Measurements from ENCODE around the gene DGKZ. TPM values are rescaled to one million over a fixed set of nuclear protein-coding genes. Genes with fewer than 3 reads are reported as not detected.
"Not testable (repeated sequence)": the region's sequence is repeated elsewhere in the genome, so short reads cannot be mapped to it uniquely, and the experiment has no call there.

The DGKZ gene
- total RNA-seq, 1 experiment from 2014 or later = 57.9 TPM

DNA sequence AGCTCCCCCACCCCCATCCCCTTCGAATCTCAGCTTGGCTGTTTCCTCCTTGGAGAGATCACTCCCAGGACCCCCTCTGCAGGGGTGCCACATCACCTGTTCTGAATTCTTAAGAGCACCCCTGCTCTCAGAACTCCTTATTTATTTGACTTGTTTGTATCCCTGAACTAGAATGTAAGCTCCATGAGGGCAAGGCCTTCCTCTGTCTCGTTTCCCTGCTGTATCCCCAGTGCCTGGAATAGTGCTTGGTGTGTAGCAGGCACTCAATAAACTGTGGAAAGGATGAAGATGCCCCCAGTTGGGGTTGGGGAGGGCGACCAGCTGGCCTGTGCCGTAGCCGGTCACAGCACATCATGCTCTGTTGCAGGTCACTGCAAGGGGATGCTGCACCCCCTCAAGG lies 30.6 kb downstream of the DGKZ start:
- Mint-ChIP-seq H3K4me3 (ENCODE audit: unreplicated experiment) (no peak overlapping the region), H3K9me3 (ENCODE audit: unreplicated experiment) (no peaks in the 10 kb centered on the region), H3K36me3 (ENCODE audit: insufficient read depth, unreplicated experiment) (peaks cover 27% of the 10 kb centered on the region), H3K4me1 (ENCODE audit: insufficient read depth, unreplicated experiment) (no peaks in the 10 kb centered on the region), H3K27ac (ENCODE audit: low read depth, unreplicated experiment) (no peak overlapping the region), H3K27me3 (ENCODE audit: insufficient read depth, unreplicated experiment) (no peaks in the 10 kb centered on the region)
- TF ChIP-seq, protein P1, sequence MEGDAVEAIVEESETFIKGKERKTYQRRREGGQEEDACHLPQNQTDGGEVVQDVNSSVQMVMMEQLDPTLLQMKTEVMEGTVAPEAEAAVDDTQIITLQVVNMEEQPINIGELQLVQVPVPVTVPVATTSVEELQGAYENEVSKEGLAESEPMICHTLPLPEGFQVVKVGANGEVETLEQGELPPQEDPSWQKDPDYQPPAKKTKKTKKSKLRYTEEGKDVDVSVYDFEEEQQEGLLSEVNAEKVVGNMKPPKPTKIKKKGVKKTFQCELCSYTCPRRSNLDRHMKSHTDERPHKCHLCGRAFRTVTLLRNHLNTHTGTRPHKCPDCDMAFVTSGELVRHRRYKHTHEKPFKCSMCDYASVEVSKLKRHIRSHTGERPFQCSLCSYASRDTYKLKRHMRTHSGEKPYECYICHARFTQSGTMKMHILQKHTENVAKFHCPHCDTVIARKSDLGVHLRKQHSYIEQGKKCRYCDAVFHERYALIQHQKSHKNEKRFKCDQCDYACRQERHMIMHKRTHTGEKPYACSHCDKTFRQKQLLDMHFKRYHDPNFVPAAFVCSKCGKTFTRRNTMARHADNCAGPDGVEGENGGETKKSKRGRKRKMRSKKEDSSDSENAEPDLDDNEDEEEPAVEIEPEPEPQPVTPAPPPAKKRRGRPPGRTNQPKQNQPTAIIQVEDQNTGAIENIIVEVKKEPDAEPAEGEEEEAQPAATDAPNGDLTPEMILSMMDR (IDR thresholded peaks at IDR 0.05; ENCODE audit: unreplicated experiment) = no peak
- intact Hi-C loops (cut with micrococcal nuclease) = no loop called here
- ChIA-PET POLR2A (interaction anchor here (0.9 kb wide), 1 partner anchor 13 kb away, joined by 4 read pairs; no protein-coding TSS in a partner anchor), CTCF (interaction anchor here (0.6 to 3.8 kb wide), 5 partner anchors 10 to 297 kb away, joined by 3 to 21 read pairs (median 6); no protein-coding TSS in a partner anchor)
- BruUV-seq (replicated peaks) = no TSS peak
- no peak for DNase-seq (ENCODE audit: unreplicated experiment)

DNA sequence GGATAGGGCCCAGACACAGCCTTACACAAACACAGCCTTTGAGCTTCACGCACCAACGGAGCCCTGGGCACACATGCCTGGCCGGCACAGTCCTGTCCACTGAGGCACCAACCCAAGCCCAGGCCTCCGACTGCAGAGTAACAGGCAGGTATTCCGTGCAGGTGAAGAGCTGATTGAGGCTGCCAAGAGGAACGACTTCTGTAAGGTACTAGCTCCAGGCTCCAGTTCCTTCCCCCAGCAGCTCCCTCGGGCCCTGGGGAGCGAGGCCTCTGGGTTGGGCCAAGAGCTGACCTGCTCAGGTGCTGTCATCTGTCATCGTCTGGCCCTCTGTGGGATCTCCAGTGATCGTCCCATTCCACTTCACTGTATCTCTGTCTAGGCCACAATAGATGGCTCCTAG lies 31.0 kb downstream of the DGKZ start:
- H3K4me1 Mint-ChIP-seq (ENCODE audit: insufficient read depth, unreplicated experiment) = no peaks in the 10 kb centered on the region
- no peaks in the 10 kb centered on the region for H3K27me3 Mint-ChIP-seq (ENCODE audit: insufficient read depth, unreplicated experiment)
- DNase-seq (ENCODE audit: unreplicated experiment) = no peak
- H3K9me3 Mint-ChIP-seq (ENCODE audit: unreplicated experiment) = no peaks in the 10 kb centered on the region
- peaks cover 27% of the 10 kb centered on the region for H3K36me3 Mint-ChIP-seq (ENCODE audit: insufficient read depth, unreplicated experiment)
- H3K4me3 Mint-ChIP-seq (ENCODE audit: unreplicated experiment) = no peak overlapping the region
- H3K27ac Mint-ChIP-seq (ENCODE audit: low read depth, unreplicated experiment) = no peak overlapping the region
- TF ChIP-seq, protein P1 (IDR thresholded peaks at IDR 0.05; ENCODE audit: unreplicated experiment) = no peak
- CTCF ChIA-PET = interaction anchor here (0.6 to 3.8 kb wide), 5 partner anchors 10 to 296 kb away, joined by 3 to 21 read pairs (median 6); no protein-coding TSS in a partner anchor
- intact Hi-C loops (cut with micrococcal nuclease) = no loop called here
- POLR2A ChIA-PET = interaction anchor here (0.9 kb wide), 1 partner anchor 13 kb away, joined by 4 read pairs; no protein-coding TSS in a partner anchor
- no TSS peak for BruUV-seq (replicated peaks)

DNA sequence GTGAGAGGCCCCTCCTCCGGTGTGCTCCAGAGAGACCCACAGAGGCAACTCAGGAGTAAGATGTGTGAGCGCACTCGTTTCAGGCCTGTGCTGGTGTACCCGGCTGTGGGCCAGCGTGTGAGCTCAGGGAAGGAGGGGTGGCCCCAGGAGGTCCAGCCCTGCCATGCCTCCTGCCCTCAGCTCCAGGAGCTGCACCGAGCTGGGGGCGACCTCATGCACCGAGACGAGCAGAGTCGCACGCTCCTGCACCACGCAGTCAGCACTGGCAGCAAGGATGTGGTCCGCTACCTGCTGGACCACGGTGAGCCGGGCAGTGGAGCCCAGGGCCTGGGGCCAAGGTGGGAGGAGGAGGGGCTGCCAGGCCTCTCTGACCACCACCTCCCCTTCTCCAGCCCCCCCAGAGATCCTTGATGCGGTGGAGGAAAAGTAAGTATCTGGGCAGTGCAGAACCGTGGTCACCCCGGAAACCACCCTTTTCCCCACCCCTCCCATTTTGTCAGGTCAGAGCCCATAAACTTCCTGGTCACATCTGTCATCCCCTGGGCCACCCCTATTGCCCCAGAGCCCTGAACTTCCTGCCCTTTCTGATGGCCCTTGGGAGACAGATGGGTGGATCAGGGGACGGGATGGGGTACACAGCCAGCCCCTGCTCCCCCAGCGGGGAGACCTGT lies 31.7 kb downstream of the DGKZ start:
- H3K27me3 Mint-ChIP-seq (ENCODE audit: insufficient read depth, unreplicated experiment) = no peaks in the 10 kb centered on the region
- no peaks in the 10 kb centered on the region for H3K4me1 Mint-ChIP-seq (ENCODE audit: insufficient read depth, unreplicated experiment)
- no peaks in the 10 kb centered on the region for H3K9me3 Mint-ChIP-seq (ENCODE audit: unreplicated experiment)
- H3K36me3 Mint-ChIP-seq (ENCODE audit: insufficient read depth, unreplicated experiment) = peaks cover 27% of the 10 kb centered on the region
- H3K4me3 Mint-ChIP-seq (ENCODE audit: unreplicated experiment) = no peak overlapping the region
- intact Hi-C loops (cut with micrococcal nuclease) = no loop called here
- TF ChIP-seq, protein P1 (IDR thresholded peaks at IDR 0.05; ENCODE audit: unreplicated experiment) = no peak
- ChIA-PET CTCF (interaction anchor here (0.6 to 3.8 kb wide), 4 partner anchors 10 to 296 kb away, joined by 3 to 21 read pairs (median 6); no protein-coding TSS in a partner anchor), POLR2A (no interaction called here)
- no TSS peak for BruUV-seq (replicated peaks)
- no peak for DNase-seq (ENCODE audit: unreplicated experiment)
- no peak overlapping the region for H3K27ac Mint-ChIP-seq (ENCODE audit: low read depth, unreplicated experiment)

DNA sequence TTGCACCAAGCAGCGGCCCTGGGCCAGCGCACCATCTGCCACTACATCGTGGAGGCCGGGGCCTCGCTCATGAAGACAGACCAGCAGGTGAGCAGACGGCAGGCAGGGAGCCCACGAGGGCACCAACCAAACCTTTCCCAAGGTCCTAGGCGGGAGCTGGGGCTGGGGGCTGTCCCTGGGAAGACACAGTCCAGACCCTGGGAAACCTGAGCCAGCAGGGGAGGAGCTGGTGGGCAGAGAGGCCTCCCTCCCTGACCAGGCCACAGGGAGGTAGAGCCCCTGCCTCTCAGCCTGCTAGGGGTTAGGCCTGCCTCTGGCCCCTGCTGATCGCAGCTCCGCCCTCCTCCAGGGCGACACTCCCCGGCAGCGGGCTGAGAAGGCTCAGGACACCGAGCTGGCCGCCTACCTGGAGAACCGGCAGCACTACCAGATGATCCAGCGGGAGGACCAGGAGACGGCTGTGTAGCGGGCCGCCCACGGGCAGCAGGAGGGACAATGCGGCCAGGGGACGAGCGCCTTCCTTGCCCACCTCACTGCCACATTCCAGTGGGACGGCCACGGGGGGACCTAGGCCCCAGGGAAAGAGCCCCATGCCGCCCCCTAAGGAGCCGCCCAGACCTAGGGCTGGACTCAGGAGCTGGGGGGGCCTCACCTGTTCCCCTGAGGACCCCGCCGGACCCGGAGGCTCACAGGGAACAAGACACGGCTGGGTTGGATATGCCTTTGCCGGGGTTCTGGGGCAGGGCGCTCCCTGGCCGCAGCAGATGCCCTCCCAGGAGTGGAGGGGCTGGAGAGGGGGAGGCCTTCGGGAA lies 32.4 kb downstream of the DGKZ start:
- H3K9me3 Mint-ChIP-seq (ENCODE audit: unreplicated experiment); H3K27ac Mint-ChIP-seq (ENCODE audit: low read depth, unreplicated experiment); H3K4me1 Mint-ChIP-seq (ENCODE audit: insufficient read depth, unreplicated experiment); intact Hi-C loops (cut with micrococcal nuclease); H3K4me3 Mint-ChIP-seq (ENCODE audit: unreplicated experiment); BruUV-seq (replicated peaks); DNase-seq (ENCODE audit: unreplicated experiment); POLR2A ChIA-PET; H3K27me3 Mint-ChIP-seq (ENCODE audit: insufficient read depth, unreplicated experiment): not testable (repeated sequence)
- CTCF ChIA-PET = interaction anchor here (1.0 to 3.8 kb wide), 2 partner anchors 9 to 143 kb away, joined by 3 to 21 read pairs; no protein-coding TSS in a partner anchor
- peaks cover 26% of the 10 kb centered on the region for H3K36me3 Mint-ChIP-seq (ENCODE audit: insufficient read depth, unreplicated experiment)

Data from MCF 10A (cell line).